SHP77 treated with DMSO at 0.1 percent for 48 hours (cell line): Measurements from ENCODE around the gene TBC1D22B.

Source experiments
- DNase-seq: peaks from one replicate; lab custom pipeline; 2025; lab: John Stamatoyannopoulos, UW

The TBC1D22B gene

DNA sequence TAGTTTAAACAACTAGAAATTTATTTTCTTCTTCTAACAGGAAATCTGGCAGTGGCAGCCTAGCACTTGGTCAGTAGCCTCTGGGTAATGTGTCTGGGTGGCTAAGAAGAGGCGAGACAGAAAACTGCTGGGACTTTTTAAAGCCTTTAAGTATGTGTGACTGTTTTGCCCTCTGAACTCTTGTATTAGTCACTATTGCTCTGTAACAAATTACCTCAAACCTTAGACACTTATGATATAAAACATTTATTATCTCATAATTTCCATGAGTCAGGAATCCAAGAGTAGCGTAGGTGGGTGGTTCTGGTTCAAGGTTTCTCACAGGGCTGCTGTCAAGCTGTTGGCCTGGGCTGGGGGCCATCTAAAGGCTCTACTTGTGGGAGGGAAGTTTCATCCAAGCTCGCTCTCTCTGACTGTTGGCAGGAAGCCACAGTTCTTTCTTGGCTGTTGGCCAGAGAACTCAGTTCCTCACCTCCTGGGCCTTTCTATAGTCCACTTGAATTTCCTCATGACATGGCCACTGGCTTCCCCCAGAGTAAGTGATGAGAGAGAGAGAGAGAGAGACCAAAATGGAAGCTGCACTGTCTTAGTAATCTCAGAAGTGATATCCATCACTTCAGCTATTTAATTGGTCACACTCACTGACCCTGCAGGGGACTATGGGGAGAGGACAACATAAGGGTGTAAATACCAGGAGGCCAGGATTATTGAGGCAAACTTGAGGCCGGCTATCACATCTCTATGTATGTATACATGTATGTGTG lies 17.4 kb upstream of the TBC1D22B start:
- peak; percentile 80 for DNase-seq

DNA sequence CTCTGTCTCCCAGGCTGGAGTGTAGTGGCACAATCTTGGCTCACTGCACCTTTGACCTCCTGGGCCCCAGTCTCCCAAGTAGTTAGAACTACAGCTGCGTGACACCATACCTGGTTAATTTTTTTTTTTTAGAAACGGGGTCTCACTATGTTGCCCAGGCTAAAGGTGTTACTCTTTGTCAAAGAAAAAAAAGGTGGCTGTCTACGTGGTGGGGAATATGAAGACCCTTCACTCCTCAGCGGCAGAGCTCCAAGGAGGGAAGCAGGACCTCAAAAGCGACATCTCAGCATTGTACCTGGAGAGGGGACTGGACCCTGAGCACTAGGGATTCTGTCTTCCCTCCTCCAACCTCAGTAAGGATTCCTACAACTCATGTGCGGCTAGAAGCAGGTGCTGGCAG lies 16.4 kb upstream of the TBC1D22B start:
- DNase-seq: no peak

DNA sequence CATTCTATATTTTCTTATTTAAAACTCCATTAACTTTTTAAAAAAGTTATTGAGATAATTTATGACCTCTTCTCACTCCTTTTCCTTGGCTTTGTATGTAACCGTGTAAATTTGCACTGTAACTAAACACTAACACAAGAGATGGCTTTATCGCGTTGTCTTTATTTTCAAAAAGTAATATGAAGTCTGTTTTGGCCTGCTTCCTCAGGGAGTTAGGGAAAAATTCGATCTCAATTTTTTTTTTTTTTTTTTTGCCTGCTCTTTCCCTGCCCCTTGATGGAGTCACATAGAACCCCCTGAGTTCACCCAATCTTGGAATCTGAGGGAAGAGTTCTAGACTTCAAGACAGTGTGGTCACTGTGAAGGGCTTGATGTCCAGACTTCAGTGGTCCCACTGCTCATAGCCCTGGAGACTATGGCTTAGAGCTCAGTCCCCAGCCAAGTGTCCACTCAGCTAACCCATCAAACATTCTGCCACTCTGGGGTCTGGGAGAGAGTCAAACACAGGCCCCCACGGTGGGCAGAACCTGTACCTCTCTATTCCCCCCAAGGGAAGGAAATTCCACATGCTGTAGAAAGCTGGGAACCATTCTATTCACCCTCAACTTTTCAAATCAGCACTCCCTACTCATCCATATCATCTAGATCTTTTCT lies 15.7 kb upstream of the TBC1D22B start:
- no peak for DNase-seq

DNA sequence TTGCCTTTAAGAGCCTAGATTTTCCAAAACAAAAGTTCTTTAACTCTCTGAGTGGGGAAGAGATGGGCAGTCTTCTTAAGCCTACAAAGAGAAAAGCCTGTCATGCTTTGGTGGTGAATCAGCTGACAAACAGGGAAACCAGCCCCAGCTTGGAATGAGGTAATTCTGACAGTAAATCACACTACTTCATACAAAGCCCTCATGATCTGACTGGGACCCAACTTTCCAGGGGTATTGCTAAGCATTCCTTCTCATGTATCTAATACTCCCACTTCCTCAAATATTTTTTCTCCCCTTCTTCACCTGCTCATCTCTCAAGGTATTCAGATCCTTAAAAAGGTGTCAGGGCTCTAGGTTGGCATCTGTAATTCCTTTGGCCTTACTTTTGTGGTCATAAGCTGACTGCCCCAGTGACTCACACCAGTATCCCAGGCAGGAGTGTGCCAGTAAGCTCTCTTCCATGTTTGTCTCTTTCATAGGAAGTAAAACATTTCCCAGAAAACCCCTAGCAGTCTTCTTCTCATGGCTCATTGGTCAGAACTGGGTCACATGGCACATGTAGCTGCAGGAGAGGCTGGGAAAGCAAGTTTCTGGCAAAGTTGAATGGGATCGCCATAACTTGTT lies 15.0 kb upstream of the TBC1D22B start:
- DNase-seq: no peak

DNA sequence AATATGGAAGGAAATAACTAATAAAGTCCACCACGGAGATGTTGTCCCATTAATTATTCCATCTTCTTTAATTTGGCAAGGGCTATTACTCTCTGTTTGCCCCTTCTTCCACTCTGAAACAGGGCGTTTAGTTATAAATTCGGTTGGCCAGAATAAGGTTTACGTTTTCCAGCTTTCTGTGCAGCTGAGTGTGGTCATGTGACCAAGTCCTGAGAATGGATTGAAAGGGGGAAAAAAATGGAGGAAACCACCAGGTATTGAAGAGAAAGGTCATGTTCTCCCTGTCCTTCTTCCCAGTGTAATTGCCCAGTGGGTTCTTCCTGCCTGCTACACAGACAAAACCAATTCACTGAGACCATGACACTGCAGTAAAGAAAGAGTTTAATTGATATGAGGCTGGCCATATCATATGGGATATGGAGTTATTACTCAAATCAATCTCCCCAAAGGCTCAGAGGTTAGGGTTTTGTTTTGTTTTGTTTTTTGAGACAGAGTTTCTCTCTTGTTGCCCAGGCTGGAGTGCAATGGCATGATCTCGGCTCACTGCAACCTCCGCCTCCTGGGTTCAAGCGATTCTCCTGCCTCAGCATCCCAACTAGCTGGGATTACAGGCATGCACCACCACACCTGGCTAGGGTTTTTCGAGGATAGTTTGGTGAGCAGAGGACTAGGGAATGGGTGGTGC lies 14.3 kb upstream of the TBC1D22B start:
- no peak for DNase-seq

DNA sequence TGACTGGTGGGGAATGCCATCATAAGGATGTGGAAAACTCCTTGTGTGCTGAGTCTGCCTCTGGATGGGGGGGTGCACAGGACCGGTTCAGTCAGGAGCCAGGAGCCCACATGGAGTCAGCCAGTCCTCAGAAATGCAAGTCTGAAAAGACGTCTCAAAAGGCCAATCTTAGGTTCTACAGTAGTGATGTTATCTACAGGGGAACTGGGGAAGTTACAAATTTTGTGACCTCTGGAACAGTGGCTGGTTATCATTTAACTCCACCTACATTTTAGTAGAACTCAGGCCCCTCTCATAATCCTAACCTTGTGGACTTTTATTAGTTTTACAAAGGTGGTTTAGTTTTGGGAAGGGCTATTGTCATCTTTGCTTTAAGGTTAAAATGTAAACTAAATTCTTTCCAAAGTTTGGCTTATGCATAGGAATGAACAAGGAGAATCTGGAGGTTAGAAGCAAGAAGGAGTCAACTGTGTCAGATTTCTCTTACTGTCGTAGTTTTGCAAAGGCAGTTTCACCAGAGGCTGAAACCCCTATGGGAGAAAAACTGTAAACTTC lies 13.7 kb upstream of the TBC1D22B start:
- no peak for DNase-seq

DNA sequence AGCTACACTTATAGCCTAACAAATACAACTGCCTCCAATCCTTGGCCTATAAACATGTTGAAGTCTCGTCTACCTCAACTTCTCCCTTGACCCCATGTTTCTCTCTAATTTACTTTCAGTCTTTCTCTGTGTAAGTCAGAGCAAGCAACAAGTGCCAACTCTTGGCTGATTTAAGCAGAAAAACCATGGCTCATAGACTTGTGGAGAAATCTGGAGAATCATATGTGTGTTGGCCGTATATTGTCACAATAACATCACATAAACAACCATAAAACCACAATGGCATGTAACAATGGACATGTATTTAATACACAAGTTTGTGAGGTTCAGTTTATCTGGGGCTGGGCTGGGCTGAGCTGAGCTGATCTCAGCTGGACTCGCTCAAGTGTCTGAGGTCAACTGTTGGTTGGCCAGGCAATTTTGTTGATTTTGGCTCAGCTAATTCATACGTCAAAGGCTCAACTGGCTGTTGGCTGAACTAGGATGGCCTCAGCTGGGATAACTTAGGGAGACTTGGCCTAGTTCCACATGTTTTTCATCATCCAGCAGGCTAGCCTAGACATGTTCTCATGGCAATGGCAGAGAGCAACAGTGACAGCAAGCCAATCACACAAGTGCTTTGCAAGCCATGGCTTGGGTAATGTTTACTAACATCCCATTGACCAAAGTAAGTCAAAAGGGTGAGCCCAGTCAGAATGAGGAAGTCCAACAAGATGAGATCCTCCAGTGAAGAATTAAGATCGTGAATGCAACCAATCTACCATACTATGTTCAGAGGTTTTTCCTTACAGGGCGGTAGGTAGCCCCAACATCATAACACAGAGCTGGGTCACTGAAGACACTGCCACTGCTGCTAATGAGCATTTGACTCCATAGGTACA lies 12.9 kb upstream of the TBC1D22B start:
- peak; percentile 99 for DNase-seq

DNA sequence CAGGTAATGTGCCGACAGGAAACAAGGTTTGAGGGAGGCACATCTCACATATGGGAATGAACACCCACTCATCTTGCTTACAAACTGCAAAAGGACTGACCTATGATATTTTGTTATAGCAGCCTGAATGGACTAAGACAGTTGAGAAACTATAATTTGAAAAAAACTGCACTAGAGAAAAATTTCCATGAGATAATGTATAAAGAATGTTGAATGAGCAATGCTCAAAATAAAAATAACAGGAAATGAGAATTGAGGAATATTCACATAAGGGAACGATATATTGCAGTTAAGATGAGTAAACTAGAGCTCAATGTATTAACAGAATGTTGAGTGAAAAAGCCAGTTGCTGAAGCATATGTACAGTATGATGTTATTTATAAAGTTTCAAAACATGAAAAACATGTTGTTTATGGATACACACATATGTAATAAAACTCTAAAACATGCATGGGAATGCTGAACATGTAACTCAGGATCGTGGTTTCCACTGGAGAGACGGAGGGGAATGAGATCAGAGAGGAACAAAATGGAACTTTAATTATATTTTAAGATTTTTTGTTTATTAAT lies 6.3 kb upstream of the TBC1D22B start:
- DNase-seq: no peak

DNA sequence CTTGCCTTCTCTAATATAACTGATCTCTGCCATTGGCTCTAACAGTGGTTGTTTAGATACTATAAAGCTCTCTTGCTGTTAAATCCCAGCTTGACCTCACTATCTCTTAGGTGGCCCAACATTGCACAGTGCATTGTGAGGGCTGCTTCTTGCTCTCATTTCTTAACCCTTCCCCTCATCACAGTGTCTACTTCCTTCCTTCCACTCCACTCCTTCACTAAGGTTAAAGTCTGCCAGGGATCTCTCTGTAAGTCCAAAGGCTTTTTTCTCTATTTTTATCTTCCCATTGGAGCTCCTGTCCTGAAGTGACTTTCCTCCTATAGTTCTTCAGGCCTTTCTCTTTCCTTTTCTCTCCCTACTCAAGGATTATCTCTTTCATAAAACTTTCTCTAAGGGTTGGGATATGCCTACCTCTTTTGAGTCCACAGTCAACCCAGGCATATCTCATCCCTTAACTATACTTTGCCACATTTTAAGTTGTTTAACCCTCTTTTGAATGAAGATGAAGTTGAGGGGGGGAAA lies 4.0 kb upstream of the TBC1D22B start:
- DNase-seq: no peak

DNA sequence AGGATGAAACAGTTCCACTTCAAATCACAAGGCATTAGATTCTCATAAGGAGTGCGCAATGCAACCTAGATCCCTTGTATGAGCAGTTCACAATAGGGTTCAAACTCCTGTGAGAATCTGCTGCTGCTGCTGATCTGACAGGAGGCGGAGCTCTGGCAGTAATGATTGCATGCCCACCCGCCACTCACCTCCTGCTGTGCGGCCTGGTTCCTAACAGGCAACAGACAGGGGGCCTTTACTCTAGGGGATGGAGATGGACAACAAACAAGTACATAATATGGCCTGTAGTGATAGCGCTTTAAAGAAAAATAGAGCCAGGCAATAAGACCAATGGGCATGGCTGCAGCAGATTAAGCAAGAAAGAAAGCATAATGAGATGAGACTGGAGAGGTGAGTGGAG lies 2.7 kb upstream of the TBC1D22B start:
- DNase-seq: no peak

DNA sequence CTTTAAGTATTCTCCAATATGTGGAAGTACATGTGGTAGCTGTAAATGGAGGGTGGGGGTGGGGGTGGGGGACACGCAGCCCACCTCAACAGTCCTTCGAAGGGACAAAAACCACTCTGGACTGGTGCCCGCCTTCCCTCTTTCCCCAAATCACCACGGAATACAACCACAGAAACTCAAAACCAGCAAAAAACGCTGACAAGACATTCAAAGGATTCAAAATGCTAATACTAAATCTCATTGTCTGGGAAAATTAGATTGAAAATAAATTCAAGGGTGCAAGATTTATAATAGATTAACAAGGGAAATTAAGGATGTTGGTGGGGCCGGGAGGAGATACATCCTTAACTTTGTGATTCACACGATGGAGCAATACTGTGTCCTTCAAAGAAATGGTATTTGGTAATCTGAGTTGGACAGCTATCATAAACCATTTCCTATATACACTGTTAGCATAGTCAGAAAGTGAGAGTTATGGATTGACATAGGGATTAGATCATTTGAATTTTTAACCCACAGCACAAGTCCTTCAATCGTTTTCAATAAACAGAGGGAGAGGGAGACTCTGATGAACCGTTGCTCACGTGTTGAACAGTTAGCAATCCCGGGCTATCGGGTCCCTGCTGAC lies 766 bp upstream of the TBC1D22B start:
- DNase-seq: no peak

DNA sequence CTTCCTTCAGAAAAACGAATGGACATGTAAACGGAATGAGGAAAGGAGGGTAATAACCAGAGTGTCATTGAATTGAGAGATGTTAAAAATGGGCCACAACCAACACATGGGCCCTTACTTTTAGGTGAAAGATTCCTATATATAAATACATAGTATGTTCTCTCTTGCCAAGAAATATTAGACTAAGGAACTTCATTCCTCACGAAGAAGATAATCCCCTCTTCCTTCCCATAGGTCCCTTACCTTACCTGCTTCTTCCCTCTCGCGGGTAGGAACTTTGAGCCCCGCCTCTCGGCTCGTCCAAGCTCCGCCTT lies 295 bp upstream of the TBC1D22B start:
- no peak for DNase-seq

DNA sequence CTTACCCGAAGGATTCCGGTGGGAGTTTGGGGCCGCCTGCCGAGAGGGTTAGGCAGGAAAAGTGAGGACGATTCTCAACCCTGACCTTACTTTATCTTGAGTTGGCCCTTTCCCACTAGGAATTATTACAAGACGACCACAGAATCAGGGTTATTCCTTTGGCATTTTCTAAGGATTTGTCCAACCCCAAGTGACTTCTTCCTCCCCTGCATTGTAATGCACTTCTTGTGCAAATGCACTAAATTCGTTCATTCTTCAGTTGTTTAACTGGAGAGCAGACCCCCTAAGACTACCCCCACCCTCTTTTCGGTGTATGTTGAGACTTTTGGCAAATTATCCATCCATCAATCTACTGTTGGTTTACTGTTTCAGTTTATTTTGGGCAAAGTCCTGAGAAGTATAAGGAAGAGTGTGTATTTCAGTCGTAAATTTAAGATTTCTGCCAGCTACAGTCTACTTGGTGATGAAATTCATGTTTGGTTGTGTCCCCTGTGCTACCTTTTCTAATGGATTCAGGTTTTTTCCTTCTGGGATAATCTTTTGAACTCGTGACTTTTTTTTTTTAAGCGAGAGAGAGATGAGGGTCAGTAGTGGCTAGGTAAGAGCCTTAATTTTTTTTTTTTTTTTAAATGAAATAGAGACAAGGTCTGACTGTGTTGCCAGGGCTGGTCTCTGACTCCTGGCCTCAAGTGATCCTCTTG lies 983 bp downstream of the TBC1D22B start:
- DNase-seq: no peak

DNA sequence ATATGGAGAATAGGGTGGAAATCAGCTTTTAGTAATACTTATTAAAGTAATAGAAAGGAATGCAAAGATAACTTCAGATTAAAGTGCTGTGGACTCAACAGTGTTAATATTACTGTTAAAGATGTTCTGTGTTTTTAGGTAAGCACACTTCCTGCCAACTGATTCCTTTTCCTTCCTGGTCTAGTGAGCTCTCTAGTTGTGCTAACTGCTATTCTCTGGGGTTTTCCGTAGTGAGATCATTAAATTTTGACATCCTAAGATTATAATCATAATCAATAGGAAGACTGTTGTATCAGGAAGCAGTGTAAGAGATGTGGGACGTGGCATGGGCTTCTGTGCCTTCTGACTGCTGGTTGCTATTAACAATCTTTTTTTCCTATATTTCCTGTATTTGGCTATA lies 1.6 kb downstream of the TBC1D22B start:
- DNase-seq: no peak

DNA sequence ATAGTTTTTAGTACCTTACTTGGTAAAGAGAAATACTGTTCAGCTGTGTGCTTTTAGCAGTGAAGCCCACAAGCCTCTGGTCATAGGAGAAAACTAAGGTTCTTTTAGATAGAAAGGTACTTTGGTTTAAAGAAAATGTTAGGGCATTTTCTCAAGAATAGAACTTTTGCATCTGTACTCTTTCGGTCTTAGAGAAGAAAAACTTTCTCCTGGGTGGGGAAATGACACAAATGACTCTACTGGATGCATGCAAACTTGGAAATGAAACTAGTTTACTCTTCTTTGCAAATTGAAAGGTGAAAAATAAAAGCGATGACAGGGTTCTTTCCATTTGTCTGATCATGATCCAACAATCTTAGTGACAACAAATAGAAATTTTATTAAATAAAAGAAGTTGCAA lies 2.5 kb downstream of the TBC1D22B start:
- no peak for DNase-seq

DNA sequence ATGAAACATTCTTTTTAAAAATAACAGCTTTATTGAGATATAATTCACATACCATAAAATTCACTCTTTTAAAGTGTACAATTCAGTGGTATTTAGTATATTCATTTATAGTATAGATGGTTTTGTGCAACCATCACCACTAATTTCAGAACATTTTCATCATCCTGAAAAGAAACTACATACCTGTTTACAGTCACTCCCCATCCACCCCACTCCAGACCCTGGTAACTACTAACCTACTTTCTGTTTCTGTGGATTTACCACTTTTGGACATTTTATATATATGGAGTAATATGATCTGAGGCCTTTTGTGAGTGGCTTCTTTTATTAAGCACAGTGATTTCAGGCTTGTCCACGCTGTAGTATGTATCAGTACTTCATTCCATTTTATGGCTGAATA lies 2.9 kb downstream of the TBC1D22B start:
- no peak for DNase-seq

DNA sequence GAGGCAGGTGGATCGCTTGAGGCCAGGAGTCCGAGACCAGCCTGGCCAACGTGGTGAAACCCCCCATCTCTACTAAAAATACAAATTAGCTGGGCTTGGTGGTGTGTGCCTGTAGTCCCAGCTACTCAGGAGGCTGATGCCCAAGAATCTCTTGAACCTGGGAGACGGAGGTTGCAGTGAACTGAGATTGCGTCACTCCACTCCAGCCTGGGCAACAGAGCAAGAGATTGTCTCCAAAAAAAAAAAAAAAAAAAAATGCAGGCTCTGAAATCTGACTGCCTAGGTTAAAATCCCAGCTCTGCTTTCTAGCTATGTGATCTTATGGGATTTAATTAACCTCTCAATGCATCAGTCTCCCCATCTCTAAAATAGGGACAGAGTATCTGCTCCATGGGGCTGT lies 3.6 kb downstream of the TBC1D22B start:
- DNase-seq: no peak

DNA sequence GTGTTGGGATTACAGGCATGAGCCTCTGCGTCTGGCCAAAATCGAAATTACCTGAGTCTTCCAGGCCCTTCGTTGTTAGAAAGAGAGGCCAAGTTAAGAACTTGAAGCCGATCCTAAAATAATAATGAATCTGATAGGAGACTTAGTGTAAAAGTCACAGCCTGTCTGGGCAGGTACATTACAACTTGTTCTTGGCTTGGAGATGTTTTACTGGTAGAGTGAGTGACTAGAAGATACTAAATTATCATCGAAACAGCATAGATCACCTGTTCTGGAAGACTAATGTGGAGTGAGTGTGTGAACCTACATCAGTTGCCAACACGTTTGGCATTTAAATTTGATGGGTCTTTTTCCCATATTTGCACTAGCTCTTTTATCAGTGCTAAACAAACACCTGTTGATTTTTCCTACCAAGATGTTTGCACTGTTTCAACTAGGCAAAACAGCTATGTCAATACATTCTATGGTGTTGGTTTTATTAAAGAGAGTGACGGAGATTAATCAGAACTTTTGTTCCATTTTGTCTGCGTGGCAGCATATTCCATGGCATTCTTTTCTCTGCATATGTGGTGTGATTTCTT lies 5.0 kb downstream of the TBC1D22B start:
- no peak for DNase-seq

DNA sequence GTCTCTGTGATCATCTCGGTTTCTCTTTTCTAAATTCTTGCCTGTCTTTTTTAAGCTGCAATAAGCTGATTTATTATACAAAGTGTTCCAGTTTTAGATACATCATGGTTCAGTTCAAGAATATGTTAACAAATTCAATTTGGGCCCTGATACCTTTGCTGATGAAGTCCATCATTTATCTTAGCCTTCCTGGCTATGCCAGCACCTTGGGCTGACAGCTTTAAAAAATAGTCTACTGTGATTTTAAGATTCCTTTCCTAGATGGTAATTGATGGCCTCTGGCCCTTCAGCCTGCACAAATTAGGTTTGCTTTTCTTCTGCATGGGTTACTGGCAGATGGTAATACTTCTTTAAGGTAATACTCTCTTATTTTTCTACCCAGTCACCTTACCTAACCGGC lies 7.4 kb downstream of the TBC1D22B start:
- DNase-seq: no peak

DNA sequence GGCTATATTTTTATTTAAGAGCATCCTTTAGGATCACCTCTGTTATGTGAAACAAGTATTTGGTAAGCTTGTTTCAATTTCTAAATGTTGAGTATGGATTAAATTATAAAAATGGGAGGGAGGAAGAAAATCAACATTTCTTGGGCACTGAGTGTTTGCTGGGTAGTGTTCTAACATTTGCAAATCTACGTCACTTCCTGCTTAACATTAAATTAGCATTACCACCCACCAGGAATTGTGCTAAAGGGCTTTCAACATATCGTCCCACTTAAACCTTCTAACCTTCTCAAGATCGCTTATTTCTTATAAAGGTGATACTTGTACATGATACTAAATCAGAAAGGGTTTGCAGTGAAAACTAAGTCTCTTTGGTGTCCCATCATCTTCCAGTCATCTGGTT lies 8.3 kb downstream of the TBC1D22B start:
- DNase-seq: no peak
